WTC11 (cell line): Measurements from ENCODE around the gene RXRA. TPM values are rescaled to one million over a fixed set of nuclear protein-coding genes. Genes with fewer than 3 reads are reported as not detected.
A peak's percentile ranks its signal among the peaks of the same experiment; 100 is the strongest.

ENCODE experiments used
- ATAC-seq: fragments of 200-7000 bp; cut with Tn5 transposase; 2 replicates; pipeline ENCODE4 v1.10.0; 2021; ENCODE audit warnings: mild to moderate bottlenecking, moderate library complexity
- CTCF ChIA-PET: fragments of 300-600 bp; sonication (Branson Sonifier 250); formaldehyde crosslinking; loops from one replicate; lab custom pipeline; 2021; ENCODE audit warnings: antibody characterized with exemption; lab: Charles Lee
- POLR2A ChIA-PET: fragments of 350-600 bp; sonication (Branson Sonifier 250); formaldehyde crosslinking; loops from one replicate; lab custom pipeline; 2021; ENCODE audit warnings: antibody characterized with exemption; lab: Charles Lee
- DNase-seq: peaks from one replicate; pipeline ENCODE4 v3.0.0; 2021; ENCODE audit warnings: low spot score
- H3K27ac Mint-ChIP-seq: 2 replicates; pipeline ENCODE4 v1.8.0; 2021; ENCODE audit warnings: mixed read lengths
- H3K27me3 Mint-ChIP-seq: 2 replicates; pipeline ENCODE4 v1.8.0; 2021; ENCODE audit warnings: low read depth, mild to moderate bottlenecking, moderate library complexity, mixed read lengths
- H3K36me3 Mint-ChIP-seq: 2 replicates; pipeline ENCODE4 v1.8.0; 2021; ENCODE audit warnings: mixed read lengths
- H3K4me1 Mint-ChIP-seq: 2 replicates; pipeline ENCODE4 v1.8.0; 2022; ENCODE audit warnings: mixed read lengths
- H3K4me3 Mint-ChIP-seq: 2 replicates; pipeline ENCODE4 v1.8.0; 2021; ENCODE audit warnings: mild to moderate bottlenecking, moderate library complexity, mixed read lengths
- H3K9me3 Mint-ChIP-seq: 2 replicates; pipeline ENCODE4 v1.8.0; 2021; ENCODE audit warnings: mixed read lengths
- CBFB ChIP-seq: sonication (generic); formaldehyde crosslinking; IDR thresholded peaks from 2 replicates; pipeline ENCODE4 v1.8.1; 2022; ENCODE audit warnings: mild to moderate bottlenecking, low read depth, missing genetic modification reagents
- GABPB1 ChIP-seq: sonication (generic); formaldehyde crosslinking; IDR thresholded peaks from 2 replicates; pipeline ENCODE4 v1.8.1; 2023; ENCODE audit warnings: mild to moderate bottlenecking, missing genetic modification reagents
- GRHL2 ChIP-seq: fragments of 250-450 bp; sonication (Bioruptor Pico); IDR thresholded peaks from 2 replicates; pipeline ENCODE4 v1.8.0; 2022; ENCODE audit warnings: mild to moderate bottlenecking, moderate library complexity; ENCODE audit not compliant: insufficient replicate concordance, severe bottlenecking
- NFATC4 ChIP-seq: fragments of 250-450 bp; sonication (Bioruptor Pico); IDR thresholded peaks from 2 replicates; pipeline ENCODE4 v1.9.0; 2021; ENCODE audit warnings: mild to moderate bottlenecking
- NR2C2 ChIP-seq: sonication (generic); formaldehyde crosslinking; IDR thresholded peaks from 2 replicates; pipeline ENCODE4 v1.8.0; 2022; ENCODE audit warnings: mild to moderate bottlenecking, missing genetic modification reagents
- TP53 ChIP-seq: sonication (generic); formaldehyde crosslinking; IDR thresholded peaks from 2 replicates; pipeline ENCODE4 v1.8.1; 2023; ENCODE audit warnings: mild to moderate bottlenecking, missing genetic modification reagents
- USF2 ChIP-seq: sonication (generic); formaldehyde crosslinking; IDR thresholded peaks from 2 replicates; pipeline ENCODE4 v1.8.1; 2023; ENCODE audit warnings: mild to moderate bottlenecking, missing genetic modification reagents, moderate library complexity
- ZNF232 ChIP-seq: sonication (generic); formaldehyde crosslinking; IDR thresholded peaks from 2 replicates; pipeline ENCODE4 v1.8.0; 2022; ENCODE audit warnings: mild to moderate bottlenecking, missing genetic modification reagents
- ZNF317 ChIP-seq: sonication (generic); formaldehyde crosslinking; IDR thresholded peaks from 2 replicates; pipeline ENCODE4 v1.8.1; 2023; ENCODE audit warnings: low read depth, mild to moderate bottlenecking, moderate library complexity, missing genetic modification reagents, borderline replicate concordance
- ZNF423 ChIP-seq: fragments of 250-450 bp; sonication (Bioruptor Pico); IDR thresholded peaks from 2 replicates; pipeline ENCODE4 v2.1.2; 2022; ENCODE audit warnings: mild to moderate bottlenecking, moderate library complexity
- ZNF671 ChIP-seq: fragments of 250-450 bp; sonication (Bioruptor Pico); IDR thresholded peaks from 2 replicates; pipeline ENCODE4 v1.8.0; 2021; ENCODE audit warnings: mild to moderate bottlenecking
- total RNA-seq: library from RNA; stranded (reverse); gene quantifications from 3 replicates; pipeline ENCODE4 v1.2.3, GENCODE V29; 2021
- TF ChIP-seq, protein P1 (sequence below): sonication (generic); formaldehyde crosslinking; IDR thresholded peaks from 2 replicates; pipeline ENCODE4 v1.8.1; 2023; ENCODE audit warnings: mild to moderate bottlenecking, moderate library complexity, missing genetic modification reagents
- TF ChIP-seq, protein P2 (sequence below): fragments of 250-450 bp; sonication (Bioruptor Pico); conservative IDR thresholded peaks from 2 replicates; pipeline ENCODE4 v1.9.0; 2021; ENCODE audit warnings: mild to moderate bottlenecking
- TF ChIP-seq, protein P3 (sequence below): sonication (generic); formaldehyde crosslinking; IDR thresholded peaks from 2 replicates; pipeline ENCODE4 v1.8.1; 2023; ENCODE audit warnings: mild to moderate bottlenecking, missing genetic modification reagents, moderate library complexity
- TF ChIP-seq, protein P4 (sequence below): sonication (generic); formaldehyde crosslinking; IDR thresholded peaks from 2 replicates; pipeline ENCODE4 v1.8.1; 2022; ENCODE audit warnings: missing genetic modification reagents, borderline replicate concordance
- TF ChIP-seq, protein P5 (sequence below): fragments of 250-450 bp; sonication (Bioruptor Pico); IDR thresholded peaks from 2 replicates; pipeline ENCODE4 v1.9.0; 2021; ENCODE audit warnings: moderate library complexity, mild to moderate bottlenecking, inconsistent platforms, borderline replicate concordance
- TF ChIP-seq, protein P6 (sequence below): sonication (generic); formaldehyde crosslinking; IDR thresholded peaks from 2 replicates; pipeline ENCODE4 v1.8.1; 2023; ENCODE audit warnings: mild to moderate bottlenecking, missing genetic modification reagents

The RXRA gene
- total RNA-seq, 1 experiment from 2014 or later = 27.5 TPM

DNA sequence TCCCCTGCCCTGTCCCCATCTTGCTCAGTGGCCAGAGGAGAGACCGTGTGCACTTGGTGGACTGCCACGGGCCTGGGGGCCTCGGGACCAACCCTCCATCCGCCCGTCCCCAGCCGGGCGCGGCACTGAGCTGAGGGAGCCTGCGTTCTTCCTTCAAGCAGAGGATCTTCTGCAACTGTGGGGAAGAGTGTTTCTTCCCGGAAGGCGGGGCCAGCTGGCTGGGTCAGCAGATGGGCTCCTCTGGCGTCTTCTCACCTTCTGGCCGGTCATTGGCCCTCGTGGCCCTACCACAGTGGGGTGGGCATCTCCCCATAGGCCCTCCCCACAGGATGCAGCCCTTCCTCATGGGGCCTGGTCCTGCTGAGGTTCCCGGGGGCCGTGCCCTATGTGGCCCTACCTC is 17.4 kb downstream of the RXRA start:
- TF ChIP-seq TP53 (CRISPR knock-in tag) (no peak), NFATC4 (CRISPR knock-in tag) (no peak), GRHL2 (CRISPR knock-in tag) (no peak)
- TF ChIP-seq, protein P1, sequence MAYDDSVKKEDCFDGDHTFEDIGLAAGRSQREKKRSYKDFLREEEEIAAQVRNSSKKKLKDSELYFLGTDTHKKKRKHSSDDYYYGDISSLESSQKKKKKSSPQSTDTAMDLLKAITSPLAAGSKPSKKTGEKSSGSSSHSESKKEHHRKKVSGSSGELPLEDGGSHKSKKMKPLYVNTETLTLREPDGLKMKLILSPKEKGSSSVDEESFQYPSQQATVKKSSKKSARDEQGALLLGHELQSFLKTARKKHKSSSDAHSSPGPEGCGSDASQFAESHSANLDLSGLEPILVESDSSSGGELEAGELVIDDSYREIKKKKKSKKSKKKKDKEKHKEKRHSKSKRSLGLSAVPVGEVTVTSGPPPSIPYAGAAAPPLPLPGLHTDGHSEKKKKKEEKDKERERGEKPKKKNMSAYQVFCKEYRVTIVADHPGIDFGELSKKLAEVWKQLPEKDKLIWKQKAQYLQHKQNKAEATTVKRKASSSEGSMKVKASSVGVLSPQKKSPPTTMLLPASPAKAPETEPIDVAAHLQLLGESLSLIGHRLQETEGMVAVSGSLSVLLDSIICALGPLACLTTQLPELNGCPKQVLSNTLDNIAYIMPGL = no peak
- TF ChIP-seq, protein P2, sequence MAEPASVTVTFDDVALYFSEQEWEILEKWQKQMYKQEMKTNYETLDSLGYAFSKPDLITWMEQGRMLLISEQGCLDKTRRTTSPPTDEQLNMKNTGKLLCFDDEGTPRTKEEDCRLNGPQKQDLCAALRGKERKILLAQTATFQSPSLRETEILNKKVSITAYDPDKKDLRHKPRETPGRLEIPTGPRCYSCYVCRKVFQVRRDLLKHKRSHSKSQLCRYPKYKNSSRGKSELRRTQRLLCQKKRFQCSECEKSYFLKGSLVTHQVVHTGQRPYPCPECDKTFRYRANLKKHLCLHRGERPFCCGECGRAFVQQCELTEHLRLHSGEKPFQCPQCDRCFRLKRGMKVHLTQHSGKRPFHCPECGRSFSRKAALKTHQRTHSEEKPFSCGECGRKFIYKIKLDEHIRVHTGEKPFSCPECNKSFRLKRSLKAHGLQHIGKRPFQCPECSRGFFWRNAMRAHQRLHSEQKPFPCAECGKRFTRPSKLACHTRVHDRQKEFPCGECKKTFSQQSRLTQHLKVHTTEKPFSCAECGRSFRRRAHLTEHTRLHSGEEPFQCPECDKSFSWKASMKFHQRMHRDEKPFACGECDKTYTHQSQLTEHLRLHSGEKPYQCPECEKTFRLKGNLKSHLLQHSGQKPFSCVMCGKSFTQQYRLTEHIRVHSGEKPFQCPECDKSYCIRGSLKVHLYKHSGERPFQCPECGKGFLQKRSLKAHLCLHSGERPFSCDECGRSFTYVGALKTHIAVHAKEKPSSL (CRISPR knock-in tag) = no peak
- TF ChIP-seq, all 79 proteins: peak for 0
- ChIA-PET CTCF (interaction anchor here (1.3 kb wide), 1 partner anchor 174 kb away, joined by 3 read pairs; no protein-coding TSS in a partner anchor), POLR2A (no interaction called here)
- no peaks in the 10 kb centered on the region for H3K27me3 Mint-ChIP-seq
- no peak overlapping the region for H3K27ac Mint-ChIP-seq
- no peaks in the 10 kb centered on the region for H3K36me3 Mint-ChIP-seq
- no peak overlapping the region for H3K4me3 Mint-ChIP-seq
- H3K4me1 Mint-ChIP-seq = no peaks in the 10 kb centered on the region
- DNase-seq (no peak), ATAC-seq (no peak)
- no peaks in the 10 kb centered on the region for H3K9me3 Mint-ChIP-seq

GRCh38 chr9:134344068-134344799 is 18.0 kb downstream of the RXRA start:
- H3K4me3 Mint-ChIP-seq = no peak overlapping the region
- no peaks in the 10 kb centered on the region for H3K36me3 Mint-ChIP-seq
- POLR2A ChIA-PET = no interaction called here
- no peaks in the 10 kb centered on the region for H3K9me3 Mint-ChIP-seq
- peak overlapping the region; percentile 45; the same call in 1 of the 2 replicates for H3K27ac Mint-ChIP-seq
- no peaks in the 10 kb centered on the region for H3K4me1 Mint-ChIP-seq
- CTCF ChIA-PET = interaction anchor here (0.8 to 1.4 kb wide), 5 partner anchors 12 to 174 kb away, joined by 3 to 4 read pairs (median 3); no protein-coding TSS in a partner anchor
- TF ChIP-seq USF2 (no peak), NFATC4 (CRISPR knock-in tag) (no peak), ZNF671 (CRISPR knock-in tag) (no peak), ZNF232 (CRISPR knock-in tag) (no peak), GABPB1 (CRISPR knock-in tag) (no peak), NR2C2 (CRISPR knock-in tag) (no peak), ZNF423 (CRISPR knock-in tag) (no peak), ZNF317 (CRISPR knock-in tag) (no peak), CBFB (CRISPR knock-in tag) (no peak)
- TF ChIP-seq, protein P3, sequence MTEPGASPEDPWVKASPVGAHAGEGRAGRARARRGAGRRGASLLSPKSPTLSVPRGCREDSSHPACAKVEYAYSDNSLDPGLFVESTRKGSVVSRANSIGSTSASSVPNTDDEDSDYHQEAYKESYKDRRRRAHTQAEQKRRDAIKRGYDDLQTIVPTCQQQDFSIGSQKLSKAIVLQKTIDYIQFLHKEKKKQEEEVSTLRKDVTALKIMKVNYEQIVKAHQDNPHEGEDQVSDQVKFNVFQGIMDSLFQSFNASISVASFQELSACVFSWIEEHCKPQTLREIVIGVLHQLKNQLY (CRISPR knock-in tag) = no peak
- TF ChIP-seq, protein P4, sequence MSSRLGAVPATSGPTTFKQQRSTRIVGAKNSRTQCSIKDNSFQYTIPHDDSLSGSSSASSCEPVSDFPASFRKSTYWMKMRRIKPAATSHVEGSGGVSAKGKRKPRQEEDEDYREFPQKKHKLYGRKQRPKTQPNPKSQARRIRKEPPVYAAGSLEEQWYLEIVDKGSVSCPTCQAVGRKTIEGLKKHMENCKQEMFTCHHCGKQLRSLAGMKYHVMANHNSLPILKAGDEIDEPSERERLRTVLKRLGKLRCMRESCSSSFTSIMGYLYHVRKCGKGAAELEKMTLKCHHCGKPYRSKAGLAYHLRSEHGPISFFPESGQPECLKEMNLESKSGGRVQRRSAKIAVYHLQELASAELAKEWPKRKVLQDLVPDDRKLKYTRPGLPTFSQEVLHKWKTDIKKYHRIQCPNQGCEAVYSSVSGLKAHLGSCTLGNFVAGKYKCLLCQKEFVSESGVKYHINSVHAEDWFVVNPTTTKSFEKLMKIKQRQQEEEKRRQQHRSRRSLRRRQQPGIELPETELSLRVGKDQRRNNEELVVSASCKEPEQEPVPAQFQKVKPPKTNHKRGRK = no peak
- TF ChIP-seq, protein P5, sequence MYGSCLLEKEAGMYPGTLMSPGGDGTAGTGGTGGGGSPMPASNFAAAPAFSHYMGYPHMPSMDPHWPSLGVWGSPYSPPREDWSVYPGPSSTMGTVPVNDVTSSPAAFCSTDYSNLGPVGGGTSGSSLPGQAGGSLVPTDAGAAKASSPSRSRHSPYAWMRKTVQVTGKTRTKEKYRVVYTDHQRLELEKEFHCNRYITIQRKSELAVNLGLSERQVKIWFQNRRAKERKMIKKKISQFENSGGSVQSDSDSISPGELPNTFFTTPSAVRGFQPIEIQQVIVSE (CRISPR knock-in tag) = no peak
- TF ChIP-seq, protein P6, sequence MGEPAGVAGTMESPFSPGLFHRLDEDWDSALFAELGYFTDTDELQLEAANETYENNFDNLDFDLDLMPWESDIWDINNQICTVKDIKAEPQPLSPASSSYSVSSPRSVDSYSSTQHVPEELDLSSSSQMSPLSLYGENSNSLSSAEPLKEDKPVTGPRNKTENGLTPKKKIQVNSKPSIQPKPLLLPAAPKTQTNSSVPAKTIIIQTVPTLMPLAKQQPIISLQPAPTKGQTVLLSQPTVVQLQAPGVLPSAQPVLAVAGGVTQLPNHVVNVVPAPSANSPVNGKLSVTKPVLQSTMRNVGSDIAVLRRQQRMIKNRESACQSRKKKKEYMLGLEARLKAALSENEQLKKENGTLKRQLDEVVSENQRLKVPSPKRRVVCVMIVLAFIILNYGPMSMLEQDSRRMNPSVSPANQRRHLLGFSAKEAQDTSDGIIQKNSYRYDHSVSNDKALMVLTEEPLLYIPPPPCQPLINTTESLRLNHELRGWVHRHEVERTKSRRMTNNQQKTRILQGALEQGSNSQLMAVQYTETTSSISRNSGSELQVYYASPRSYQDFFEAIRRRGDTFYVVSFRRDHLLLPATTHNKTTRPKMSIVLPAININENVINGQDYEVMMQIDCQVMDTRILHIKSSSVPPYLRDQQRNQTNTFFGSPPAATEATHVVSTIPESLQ (CRISPR knock-in tag) = no peak
- no peaks in the 10 kb centered on the region for H3K27me3 Mint-ChIP-seq
- peak; percentile 46 for DNase-seq
- peak; percentile 64 for ATAC-seq
